ENCODE measurements around the gene CNOT1. TPM values are rescaled to one million over a fixed set of nuclear protein-coding genes. Genes with fewer than 3 reads are reported as not detected.

CNOT1 gene
- total and polyA plus RNA-seq, 10 donors, result 51.5 to 199 (median 180) TPM

DNA sequence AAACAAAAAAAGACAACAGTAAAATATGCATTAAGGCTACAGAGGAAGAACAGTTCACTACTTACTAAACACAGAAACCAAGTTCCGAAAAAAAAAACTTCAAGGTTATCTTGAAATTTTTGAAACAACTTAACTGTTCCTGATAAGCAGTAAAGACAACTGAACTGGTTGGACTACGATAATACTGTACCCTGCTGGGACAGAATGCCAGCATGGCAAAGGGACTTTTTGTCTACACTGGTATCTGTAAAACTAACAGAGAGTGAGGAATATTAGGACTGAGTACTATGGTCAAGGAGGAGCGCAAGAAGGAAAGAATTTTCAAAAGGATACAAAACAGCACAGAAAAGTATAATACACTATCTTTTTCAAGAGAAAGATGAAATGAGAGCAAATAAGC lies 94.5 kb downstream of the CNOT1 start:
- 91 to 96% (median 94%) methylated on average over 3 of the region's 3 CpGs for WGBS, 5 donors
- no peak overlapping the region for H3K27ac ChIP-seq
- H3K27me3 ChIP-seq (replicated peaks in 1 of 7), result no peaks in the 10 kb centered on the region
- no peaks in the 10 kb centered on the region for H3K4me1 ChIP-seq
- DNase-seq, result no peak
- H3K4me3 ChIP-seq, result no peak overlapping the region
- H3K36me3 ChIP-seq, result peaks cover 23 to 100% (median 98%) of the 10 kb centered on the region in 6 donors
- intact Hi-C loops (cut with DNase I; ENCODE audit: low total_unique reads), result no loop called here
- no peaks in the 10 kb centered on the region for H3K9me3 ChIP-seq
- TF ChIP-seq, protein P1, sequence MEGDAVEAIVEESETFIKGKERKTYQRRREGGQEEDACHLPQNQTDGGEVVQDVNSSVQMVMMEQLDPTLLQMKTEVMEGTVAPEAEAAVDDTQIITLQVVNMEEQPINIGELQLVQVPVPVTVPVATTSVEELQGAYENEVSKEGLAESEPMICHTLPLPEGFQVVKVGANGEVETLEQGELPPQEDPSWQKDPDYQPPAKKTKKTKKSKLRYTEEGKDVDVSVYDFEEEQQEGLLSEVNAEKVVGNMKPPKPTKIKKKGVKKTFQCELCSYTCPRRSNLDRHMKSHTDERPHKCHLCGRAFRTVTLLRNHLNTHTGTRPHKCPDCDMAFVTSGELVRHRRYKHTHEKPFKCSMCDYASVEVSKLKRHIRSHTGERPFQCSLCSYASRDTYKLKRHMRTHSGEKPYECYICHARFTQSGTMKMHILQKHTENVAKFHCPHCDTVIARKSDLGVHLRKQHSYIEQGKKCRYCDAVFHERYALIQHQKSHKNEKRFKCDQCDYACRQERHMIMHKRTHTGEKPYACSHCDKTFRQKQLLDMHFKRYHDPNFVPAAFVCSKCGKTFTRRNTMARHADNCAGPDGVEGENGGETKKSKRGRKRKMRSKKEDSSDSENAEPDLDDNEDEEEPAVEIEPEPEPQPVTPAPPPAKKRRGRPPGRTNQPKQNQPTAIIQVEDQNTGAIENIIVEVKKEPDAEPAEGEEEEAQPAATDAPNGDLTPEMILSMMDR (IDR thresholded peaks at IDR 0.05 in 8 of 11, conservative IDR thresholded peaks at IDR 0.05 in 3 of 11), result no peak
- no peak for TF ChIP-seq POLR2A (IDR thresholded peaks at IDR 0.05)
- no peak for TF ChIP-seq POLR2AphosphoS5 (IDR thresholded peaks at IDR 0.05)

- H3K27me3 ChIP-seq (replicated peaks in 1 of 7), result no peaks in the 10 kb centered on the region
- TF ChIP-seq POLR2A (IDR thresholded peaks at IDR 0.05) (no peak), POLR2AphosphoS5 (IDR thresholded peaks at IDR 0.05) (no peak)
- TF ChIP-seq, protein P1 (IDR thresholded peaks at IDR 0.05 in 8 of 11, conservative IDR thresholded peaks at IDR 0.05 in 3 of 11), result no peak
- no peaks in the 10 kb centered on the region for H3K9me3 ChIP-seq
- intact Hi-C loops (cut with DNase I; ENCODE audit: low total_unique reads), result no loop called here
- WGBS, 5 donors, result 93 to 97% (median 96%) methylated on average over 14 of the region's 14 CpGs
- peaks cover 22 to 100% (median 99%) of the 10 kb centered on the region in 6 donors for H3K36me3 ChIP-seq
- no peak overlapping the region for H3K27ac ChIP-seq
- no peak for DNase-seq
- no peaks in the 10 kb centered on the region for H3K4me1 ChIP-seq
- H3K4me3 ChIP-seq, result no peak overlapping the region
Observed at GRCh38 chr16:58533751-58534470, 95.7 kb downstream of the CNOT1 start.

DNA sequence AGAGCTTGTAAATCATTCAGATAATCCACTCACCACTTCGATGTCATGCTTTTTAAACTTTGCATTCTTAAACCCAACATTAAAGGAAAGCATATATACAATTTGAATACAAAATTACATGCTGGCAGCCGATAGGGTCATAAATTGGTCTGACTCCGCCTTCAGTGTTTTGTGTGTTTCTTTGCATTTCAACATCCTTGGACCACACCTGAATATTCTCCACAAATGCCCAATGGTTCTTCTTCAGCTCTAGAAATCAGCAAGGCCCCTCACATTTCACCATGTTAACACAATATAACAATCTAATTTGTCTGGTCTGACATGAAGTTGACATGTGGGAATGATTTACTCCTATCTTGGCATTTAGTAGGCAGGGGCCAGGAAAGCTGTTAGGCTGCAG lies 97.2 kb downstream of the CNOT1 start:
- no peak overlapping the region for H3K27ac ChIP-seq
- H3K27me3 ChIP-seq (replicated peaks in 1 of 7), result no peaks in the 10 kb centered on the region
- no peak for DNase-seq
- TF ChIP-seq POLR2A (IDR thresholded peaks at IDR 0.05), result no peak
- no peak for TF ChIP-seq POLR2AphosphoS5 (IDR thresholded peaks at IDR 0.05)
- TF ChIP-seq, protein P1 (IDR thresholded peaks at IDR 0.05 in 8 of 11, conservative IDR thresholded peaks at IDR 0.05 in 3 of 11), result no peak
- intact Hi-C loops (cut with DNase I; ENCODE audit: low total_unique reads), result no loop called here
- H3K4me1 ChIP-seq, result no peaks in the 10 kb centered on the region
- no peak overlapping the region for H3K4me3 ChIP-seq
- H3K9me3 ChIP-seq, result no peaks in the 10 kb centered on the region
- 94 to 99% (median 95%) methylated on average over 3 of the region's 3 CpGs for WGBS, 5 donors
- H3K36me3 ChIP-seq, result peaks cover 15 to 100% (median 99%) of the 10 kb centered on the region in 6 donors

DNA sequence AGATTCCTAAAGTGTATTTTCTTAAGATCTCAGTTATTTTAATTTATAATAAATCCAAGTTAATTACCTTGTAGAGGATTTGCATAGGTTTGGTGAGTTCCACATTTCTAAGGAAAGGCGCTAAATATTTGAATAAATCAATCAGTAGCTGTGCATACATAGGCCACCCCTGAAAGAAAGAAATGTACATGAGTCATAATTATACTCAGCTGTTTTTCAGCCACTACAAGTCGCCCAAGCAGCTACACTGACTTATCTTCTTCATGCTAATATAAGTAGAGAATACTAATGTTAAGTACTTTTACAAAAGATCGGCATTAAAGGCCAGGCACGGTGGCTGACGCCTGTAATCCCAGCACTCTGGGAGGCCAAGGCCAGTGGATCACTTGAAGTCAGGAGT lies 99.4 kb downstream of the CNOT1 start:
- H3K27ac ChIP-seq, result no peak overlapping the region
- intact Hi-C loops (cut with DNase I; ENCODE audit: low total_unique reads), result no loop called here
- no peak for TF ChIP-seq POLR2AphosphoS5 (IDR thresholded peaks at IDR 0.05)
- TF ChIP-seq POLR2A (IDR thresholded peaks at IDR 0.05), result no peak
- TF ChIP-seq, protein P1 (IDR thresholded peaks at IDR 0.05 in 8 of 11, conservative IDR thresholded peaks at IDR 0.05 in 3 of 11), result no peak
- H3K9me3 ChIP-seq, result no peaks in the 10 kb centered on the region
- WGBS, 5 donors, result 90 to 96% (median 90%) methylated on average over 5 of the region's 5 CpGs
- H3K4me1 ChIP-seq, result no peaks in the 10 kb centered on the region
- no peaks in the 10 kb centered on the region for H3K27me3 ChIP-seq (replicated peaks in 1 of 7)
- no peak for DNase-seq
- no peak overlapping the region for H3K4me3 ChIP-seq
- peaks cover 19 to 100% (median 98%) of the 10 kb centered on the region in 6 donors for H3K36me3 ChIP-seq

All from spleen (tissue), 11 donors.